ENCODE results near the gene TUT7. TPM values are rescaled to one million over a fixed set of nuclear protein-coding genes. Genes with fewer than 3 reads are reported as not detected.

The TUT7 gene
- total RNA-seq, 1 experiment from 2014 or later = 24.5 TPM

GRCh38 chr9:86282077-86282978 is 71.9 kb downstream of the TUT7 start, which contains the start of gene ISCA1:
ISCA1 (minus strand) TSS chr9:86282538; CDS start chr9:86282458, 80 bp downstream.
- Mint-ChIP-seq H3K9me3 (no peaks in the 10 kb centered on the region), H3K4me1 (peaks cover 46% of the 10 kb centered on the region), H3K4me3 (peak within 1 kb of the TSS; percentile 87), H3K27me3 (ENCODE audit: low read depth) (peaks cover 9% of the 10 kb centered on the region), H3K36me3 (peaks cover 12% of the 10 kb centered on the region), H3K27ac (peak within 1 kb of the TSS; percentile 97)
- peak; percentile 83 for ATAC-seq
- ChIA-PET POLR2A (interaction anchor here (0.7 to 1.2 kb wide), 7 partner anchors 10 to 211 kb away, joined by 3 to 5 read pairs (median 3); no protein-coding TSS in a partner anchor), CTCF (interaction anchor here (0.8 to 1.5 kb wide), 4 partner anchors 80 to 238 kb away, joined by 4 to 5 read pairs (median 4); no protein-coding TSS in a partner anchor)
- peak; percentile 100 for DNase-seq (ENCODE audit: low spot score)
- TF ChIP-seq RELA (CRISPR knock-in tag; IDR thresholded peaks at IDR 0.05; ENCODE audit: borderline replicate concordance) (0 out of 2 replicates have a peak, but pooled peaks have one; percentile 36), E2F5 (CRISPR knock-in tag; IDR thresholded peaks at IDR 0.05) (peak; percentile 55; the same call in 1 of the 2 replicates), SMAD3 (CRISPR knock-in tag; IDR thresholded peaks at IDR 0.05; ENCODE audit: borderline replicate concordance) (0 out of 2 replicates have a peak, but pooled peaks have one; percentile 60), PREB (CRISPR knock-in tag; IDR thresholded peaks at IDR 0.05; ENCODE audit: borderline replicate concordance) (no peak), PRDM15 (CRISPR knock-in tag; IDR thresholded peaks at IDR 0.05) (no peak), MYBL2 (CRISPR knock-in tag; IDR thresholded peaks at IDR 0.05) (peak; percentile 83; the same call in 1 of the 2 replicates), MLX (CRISPR knock-in tag; IDR thresholded peaks at IDR 0.05) (no peak), SMAD4 (CRISPR knock-in tag; IDR thresholded peaks at IDR 0.05) (peak; percentile 15; the same call in 1 of the 2 replicates), ELF4 (CRISPR knock-in tag; IDR thresholded peaks at IDR 0.05; ENCODE audit: low read depth) (0 out of 2 replicates have a peak, but pooled peaks have one; percentile 10), ATF3 (CRISPR knock-in tag; conservative IDR thresholded peaks at IDR 0.05) (no peak), CREM (CRISPR knock-in tag; IDR thresholded peaks at IDR 0.05) (no peak; the same call in 1 of the 2 replicates), TEAD1 (CRISPR knock-in tag; IDR thresholded peaks at IDR 0.05) (peak; percentile 57; the same call in 1 of the 2 replicates), SP1 (CRISPR knock-in tag; conservative IDR thresholded peaks at IDR 0.05) (peak; percentile 67), ZNF423 (CRISPR knock-in tag; IDR thresholded peaks at IDR 0.05) (no peak), ETV6 (CRISPR knock-in tag; IDR thresholded peaks at IDR 0.05) (peak; percentile 22; the same call in 1 of the 2 replicates), AR (CRISPR knock-in tag; IDR thresholded peaks at IDR 0.05) (no peak), TCF7 (CRISPR knock-in tag; IDR thresholded peaks at IDR 0.05; ENCODE audit: low read depth) (no peak), FOXP4 (CRISPR knock-in tag; IDR thresholded peaks at IDR 0.05) (peak; percentile 3; the same call in 1 of the 2 replicates), JAZF1 (CRISPR knock-in tag; IDR thresholded peaks at IDR 0.05) (no peak), ZMAT4 (CRISPR knock-in tag; IDR thresholded peaks at IDR 0.05) (no peak), ZNF416 (CRISPR knock-in tag; IDR thresholded peaks at IDR 0.05) (peak; percentile 86)
